Body of pancreas (tissue), 4 donors: ENCODE results near the gene CALCOCO1. TPM values are rescaled to one million over a fixed set of nuclear protein-coding genes. Genes with fewer than 3 reads are reported as not detected.

Source experiments
- ATAC-seq: fragments of 150-250 bp; one replicate; pipeline ENCODE4 v1.9.1; 2016
- DNase-seq, 4 donors: peaks; one replicate each; pipeline ENCODE4 v3.0.0-alpha.2; 2019
- H3K27ac ChIP-seq, 4 donors: fragments of 200-600 bp; sonication (generic); 1 replicate in 3 of 4; 2 replicates in 1 of 4; pipeline versions ENCODE4 v1.5.1 to v1.6.1; 2016 to 2019; ENCODE audit warnings: mild to moderate bottlenecking in 1 of 4, mixed read lengths in 1 of 4, moderate library complexity in 1 of 4
- H3K27me3 ChIP-seq, 2 donors: fragments of 200-600 bp; sonication (generic); one replicate each; pipeline ENCODE4 v1.6.0; 2016; ENCODE audit warnings: mild to moderate bottlenecking in 1 of 2
- H3K36me3 ChIP-seq, 2 donors: fragments of 200-600 bp; sonication (generic); replicated peaks in 1 of 2; 2 replicates each; pipeline ENCODE4 v1.5.1; 2016; ENCODE audit warnings: low read depth in 2 of 2; ENCODE audit not compliant: insufficient read depth in 1 of 2
- H3K4me1 ChIP-seq: fragments of 200-600 bp; sonication (generic); one replicate; pipeline ENCODE4 v1.6.0; 2016
- H3K4me3 ChIP-seq, 2 donors: fragments of 200-600 bp; sonication (generic); 1 replicate in 1 of 2; 2 replicates in 1 of 2; pipeline ENCODE4 v1.5.1; 2016 to 2019
- H3K9me3 ChIP-seq, 3 donors: fragments of 200-600 bp; sonication (generic); 1 replicate in 2 of 3; 2 replicates in 1 of 3; pipeline ENCODE4 v1.5.1; 2016
- POLR2A ChIP-seq, 3 donors: fragments of 450-650 bp; IDR thresholded peaks; one replicate each; pipeline ENCODE4 v1.6.1; 2016; ENCODE audit warnings: antibody characterized with exemption in 3 of 3, mild to moderate bottlenecking in 2 of 3
- WGBS, 2 donors: methylation state at CpG; one replicate each; pipeline ENCODE4 v1.1.5; 2017; 5-methylcytosine and 5-hydroxymethylcytosine counted together
- intact Hi-C: fragments of 100-400 bp; cut with DNase I; formaldehyde crosslinking; loops from one replicate; pipeline ENCODE4 v1.15.1; 2023
- total RNA-seq, 2 donors: library from RNA; depleted of rRNA; stranded (reverse); fragments of >200 nt; gene quantifications; one replicate each; pipeline ENCODE4 v1.1.0, GENCODE V29; 2016
- TF ChIP-seq, protein P1 (sequence below), 7 experiments: fragments of 450-650 bp in 4 of 7; fragments of 200-600 bp in 3 of 7; sonication (generic) in 3 of 7; IDR thresholded peaks; one replicate each; pipeline ENCODE4 v1.5.1; 2016 to 2019; ENCODE audit warnings: antibody characterized with exemption in 7 of 7

CALCOCO1 gene
- total RNA-seq, 2 donors from 2014 or later = 109 to 153 TPM

DNA sequence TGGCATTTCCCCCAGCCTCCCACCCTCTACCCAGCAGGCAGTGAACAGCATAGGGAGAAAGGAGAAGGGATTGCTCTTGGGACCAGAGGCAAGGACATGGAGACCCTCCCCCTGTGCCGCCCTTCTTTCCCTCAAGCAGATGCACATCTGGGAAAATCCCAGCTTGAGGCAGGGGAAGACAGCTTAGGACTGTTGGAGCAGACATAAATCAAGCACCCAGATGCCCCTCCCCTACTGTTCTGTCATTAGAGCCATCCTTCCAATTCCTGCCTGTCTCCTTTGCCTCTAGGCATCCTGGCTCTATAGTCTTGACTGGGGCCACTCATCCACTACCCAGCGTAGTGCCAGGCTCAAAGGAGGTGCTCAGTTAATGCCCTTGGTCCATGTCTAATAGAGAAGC lies 32.0 kb upstream of the CALCOCO1 start:
- Histone ChIP-seq H3K4me3 (no peak overlapping the region), H3K27ac (no peak overlapping the region), H3K9me3 (no peaks in the 10 kb centered on the region), H3K4me1 (peaks cover 13% of the 10 kb centered on the region), H3K36me3 (no peaks in the 10 kb centered on the region), H3K27me3 (no peaks in the 10 kb centered on the region)
- DNase-seq (no peak), ATAC-seq (no peak)
- 47 to 69% methylated on average over 2 of the region's 2 CpGs for WGBS, 2 donors
- TF ChIP-seq, protein P1, sequence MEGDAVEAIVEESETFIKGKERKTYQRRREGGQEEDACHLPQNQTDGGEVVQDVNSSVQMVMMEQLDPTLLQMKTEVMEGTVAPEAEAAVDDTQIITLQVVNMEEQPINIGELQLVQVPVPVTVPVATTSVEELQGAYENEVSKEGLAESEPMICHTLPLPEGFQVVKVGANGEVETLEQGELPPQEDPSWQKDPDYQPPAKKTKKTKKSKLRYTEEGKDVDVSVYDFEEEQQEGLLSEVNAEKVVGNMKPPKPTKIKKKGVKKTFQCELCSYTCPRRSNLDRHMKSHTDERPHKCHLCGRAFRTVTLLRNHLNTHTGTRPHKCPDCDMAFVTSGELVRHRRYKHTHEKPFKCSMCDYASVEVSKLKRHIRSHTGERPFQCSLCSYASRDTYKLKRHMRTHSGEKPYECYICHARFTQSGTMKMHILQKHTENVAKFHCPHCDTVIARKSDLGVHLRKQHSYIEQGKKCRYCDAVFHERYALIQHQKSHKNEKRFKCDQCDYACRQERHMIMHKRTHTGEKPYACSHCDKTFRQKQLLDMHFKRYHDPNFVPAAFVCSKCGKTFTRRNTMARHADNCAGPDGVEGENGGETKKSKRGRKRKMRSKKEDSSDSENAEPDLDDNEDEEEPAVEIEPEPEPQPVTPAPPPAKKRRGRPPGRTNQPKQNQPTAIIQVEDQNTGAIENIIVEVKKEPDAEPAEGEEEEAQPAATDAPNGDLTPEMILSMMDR (IDR thresholded peaks at IDR 0.05) = no peak
- no peak for TF ChIP-seq POLR2A (IDR thresholded peaks at IDR 0.05)
- intact Hi-C loops = no loop called here

DNA sequence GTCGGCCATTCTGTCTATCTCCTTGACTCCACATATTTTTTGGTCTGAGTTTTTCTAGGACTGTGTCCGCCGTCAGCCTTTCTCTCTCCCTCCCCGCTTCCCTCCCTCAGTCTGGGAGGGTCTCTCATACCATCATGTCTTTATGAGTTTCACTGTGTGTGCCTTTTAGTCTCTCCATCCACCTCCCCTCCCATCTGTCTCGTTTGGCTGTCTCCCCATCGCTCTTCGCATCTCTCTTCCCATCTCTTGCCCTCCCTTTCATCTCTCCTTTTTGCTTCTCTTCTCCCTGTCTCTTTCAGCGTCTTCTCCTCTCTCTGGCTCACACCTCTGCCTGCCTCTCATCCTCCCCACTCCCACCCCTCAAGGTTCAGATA lies 31.5 kb upstream of the CALCOCO1 start:
- DNase-seq = no peak

DNA sequence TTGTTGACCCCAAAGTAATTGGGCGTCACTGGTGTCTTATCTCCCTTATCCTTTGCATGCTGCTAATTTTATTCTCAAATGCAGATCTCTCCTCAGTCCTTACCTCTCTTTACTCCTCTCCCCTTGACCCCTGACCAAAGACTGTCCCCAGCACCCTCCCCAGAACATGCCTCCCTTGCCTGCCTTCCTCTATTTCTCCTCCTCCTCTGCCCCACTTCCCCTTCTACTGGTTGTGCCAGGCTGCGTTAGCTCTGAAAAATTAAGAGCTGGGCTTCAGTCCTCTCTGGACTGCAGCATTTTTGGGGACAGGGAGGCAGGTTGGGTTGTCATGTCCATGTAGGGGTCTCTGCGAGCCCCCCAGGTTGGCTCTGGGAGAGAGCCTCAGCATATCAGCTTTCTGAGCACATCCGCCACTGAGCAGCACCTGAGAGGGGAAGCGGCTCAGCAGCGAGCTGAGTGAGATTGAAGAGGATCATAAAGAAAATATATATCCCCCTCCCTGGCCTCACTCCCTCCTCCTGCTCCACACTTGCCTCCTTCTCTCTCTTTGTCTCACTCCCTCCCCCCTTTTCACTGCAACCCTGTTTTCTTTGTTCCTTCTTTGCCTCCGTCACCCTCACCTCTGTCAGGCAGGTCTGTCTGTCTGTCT lies 31.0 kb upstream of the CALCOCO1 start:
- H3K36me3 ChIP-seq = no peaks in the 10 kb centered on the region
- no peak overlapping the region for H3K4me3 ChIP-seq
- H3K27me3 ChIP-seq = no peaks in the 10 kb centered on the region
- H3K27ac ChIP-seq = no peak overlapping the region
- no peak for ATAC-seq
- peaks cover 13% of the 10 kb centered on the region for H3K4me1 ChIP-seq
- 29 to 51% methylated on average over 7 of the region's 7 CpGs for WGBS, 2 donors
- no peak for TF ChIP-seq POLR2A (IDR thresholded peaks at IDR 0.05)
- TF ChIP-seq, protein P1 (IDR thresholded peaks at IDR 0.05) = no peak
- intact Hi-C loops = no loop called here
- no peaks in the 10 kb centered on the region for H3K9me3 ChIP-seq
- no peak for DNase-seq

More for the DNA sequence above, 31.5 kb upstream of the CALCOCO1 start:
- no peak overlapping the region for H3K4me3 ChIP-seq
- H3K27me3 ChIP-seq = no peaks in the 10 kb centered on the region
- intact Hi-C loops = no loop called here
- H3K4me1 ChIP-seq = peaks cover 13% of the 10 kb centered on the region
- no peaks in the 10 kb centered on the region for H3K36me3 ChIP-seq
- ATAC-seq = no peak
- 46 to 48% methylated on average over 8 of the region's 8 CpGs for WGBS, 2 donors
- no peaks in the 10 kb centered on the region for H3K9me3 ChIP-seq
- no peak overlapping the region for H3K27ac ChIP-seq
- TF ChIP-seq, protein P1 (IDR thresholded peaks at IDR 0.05) = no peak
- TF ChIP-seq POLR2A (IDR thresholded peaks at IDR 0.05) = no peak

DNA sequence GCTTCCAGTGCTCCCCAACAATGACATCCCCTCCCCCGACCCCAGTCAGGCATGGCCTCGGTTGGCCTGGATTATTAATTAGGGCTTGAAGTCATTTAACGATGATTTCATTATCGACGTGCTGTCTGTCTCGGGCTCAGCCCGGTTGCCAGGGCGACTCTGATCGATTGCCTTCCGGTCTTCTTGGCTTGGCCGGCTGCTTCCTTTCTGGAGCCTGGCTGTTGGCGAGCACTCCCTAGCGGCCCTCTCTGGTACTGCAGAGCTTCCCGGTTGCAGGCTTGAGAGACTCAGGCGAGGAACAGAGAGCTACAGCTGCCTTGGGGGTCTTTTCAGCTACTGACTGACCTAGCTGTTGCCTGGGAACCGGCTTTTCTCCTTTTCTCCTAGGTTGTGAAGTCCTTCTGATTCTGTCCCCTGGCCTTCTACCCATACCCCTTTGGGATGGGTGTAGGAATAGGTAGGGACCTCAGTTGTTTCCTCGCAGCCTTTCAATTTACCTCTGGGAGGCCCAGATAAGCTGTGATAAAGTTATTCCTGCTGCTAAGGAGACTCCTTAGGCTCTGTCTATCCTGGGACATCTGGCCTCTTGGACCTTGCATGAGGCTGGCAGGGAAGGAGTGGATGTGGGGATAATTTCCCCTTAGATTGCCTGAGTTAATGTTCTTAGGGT lies 30.0 kb upstream of the CALCOCO1 start:
- H3K27ac ChIP-seq = peak overlapping the region in 1 of 4 donors; percentile 44
- WGBS, 2 donors = 5 to 9% methylated on average over 8 to 17 of the region's 17 CpGs
- DNase-seq (peak; percentile 86 to 90 (median 88)), ATAC-seq (peak; percentile 88)
- intact Hi-C loops = no loop called here
- H3K4me3 ChIP-seq = no peak overlapping the region
- H3K9me3 ChIP-seq = no peaks in the 10 kb centered on the region
- TF ChIP-seq POLR2A (IDR thresholded peaks at IDR 0.05) = no peak
- TF ChIP-seq, protein P1 (IDR thresholded peaks at IDR 0.05) = peak; percentile 87 to 96 (median 89)
- H3K36me3 ChIP-seq = no peaks in the 10 kb centered on the region
- no peaks in the 10 kb centered on the region for H3K27me3 ChIP-seq
- H3K4me1 ChIP-seq = peaks cover 13% of the 10 kb centered on the region
